BE2C (cell line): Measurements from ENCODE around the gene PDHX.

ENCODE experiments used
- DNase-seq: peaks from one replicate; pipeline ENCODE4 v3.0.0-alpha.2; 2020
- H3K27me3 ChIP-seq: fragments of 250-450 bp; sonication (Bioruptor Pico); 2 replicates; pipeline ENCODE4 v1.5.1; 2020; ENCODE audit warnings: mild to moderate bottlenecking
- H3K36me3 ChIP-seq: fragments of 250-450 bp; sonication (Bioruptor Pico); 2 replicates; pipeline ENCODE4 v1.5.1; 2020; ENCODE audit warnings: mild to moderate bottlenecking
- H3K4me1 ChIP-seq: fragments of 250-450 bp; sonication (Bioruptor Pico); 2 replicates; pipeline ENCODE4 v1.5.1; 2020
- H3K4me3 ChIP-seq: 2 replicates; pipeline ENCODE4 v1.5.1; 2011; ENCODE audit warnings: low read depth, low read length
- H3K9me3 ChIP-seq: fragments of 250-450 bp; sonication (Bioruptor Pico); 2 replicates; pipeline ENCODE4 v1.5.1; 2020
- CTCF ChIP-seq: IDR thresholded peaks from 2 replicates; pipeline ENCODE4 v1.5.1; 2012; ENCODE audit warnings: mild to moderate bottlenecking, low read depth, low read length

PDHX gene

GRCh38 chr11:34984514-34984913 is 68.1 kb downstream of the PDHX start:
- Histone ChIP-seq H3K4me3 (no peak overlapping the region), H3K4me1 (no peaks in the 10 kb centered on the region), H3K9me3 (no peaks in the 10 kb centered on the region), H3K27me3 (no peaks in the 10 kb centered on the region), H3K36me3 (no peaks in the 10 kb centered on the region)
- TF ChIP-seq CTCF: no peak
- no peak for DNase-seq

- no peaks in the 10 kb centered on the region for H3K9me3 ChIP-seq
- no peaks in the 10 kb centered on the region for H3K27me3 ChIP-seq
- H3K36me3 ChIP-seq: no peaks in the 10 kb centered on the region
- TF ChIP-seq CTCF: no peak
- no peaks in the 10 kb centered on the region for H3K4me1 ChIP-seq
- no peak overlapping the region for H3K4me3 ChIP-seq
- DNase-seq: no peak
Measured at GRCh38 chr11:34986883-34987520, 70.6 kb downstream of the PDHX start.

GRCh38 chr11:34987617-34988016 is 71.2 kb downstream of the PDHX start:
- no peaks in the 10 kb centered on the region for H3K9me3 ChIP-seq
- TF ChIP-seq CTCF: no peak
- no peaks in the 10 kb centered on the region for H3K36me3 ChIP-seq
- no peaks in the 10 kb centered on the region for H3K27me3 ChIP-seq
- no peaks in the 10 kb centered on the region for H3K4me1 ChIP-seq
- no peak overlapping the region for H3K4me3 ChIP-seq
- DNase-seq: no peak

GRCh38 chr11:34988294-34989255 is 72.2 kb downstream of the PDHX start:
- no peaks in the 10 kb centered on the region for H3K36me3 ChIP-seq
- no peaks in the 10 kb centered on the region for H3K4me1 ChIP-seq
- H3K4me3 ChIP-seq: no peak overlapping the region
- H3K27me3 ChIP-seq: no peaks in the 10 kb centered on the region
- no peak for TF ChIP-seq CTCF
- no peaks in the 10 kb centered on the region for H3K9me3 ChIP-seq
- no peak for DNase-seq

GRCh38 chr11:34990916-34991315 is 74.5 kb downstream of the PDHX start:
- Histone ChIP-seq H3K9me3 (no peaks in the 10 kb centered on the region), H3K27me3 (no peaks in the 10 kb centered on the region), H3K36me3 (no peaks in the 10 kb centered on the region), H3K4me1 (no peaks in the 10 kb centered on the region), H3K4me3 (no peak overlapping the region)
- TF ChIP-seq CTCF: no peak
- no peak for DNase-seq

- no peaks in the 10 kb centered on the region for H3K9me3 ChIP-seq
- DNase-seq: no peak
- no peaks in the 10 kb centered on the region for H3K27me3 ChIP-seq
- no peak overlapping the region for H3K4me3 ChIP-seq
- no peaks in the 10 kb centered on the region for H3K4me1 ChIP-seq
- H3K36me3 ChIP-seq: no peaks in the 10 kb centered on the region
- no peak for TF ChIP-seq CTCF
Measured at GRCh38 chr11:34994854-34995253, 78.4 kb downstream of the PDHX start.
